ENCODE measurements around the gene TLR3. TPM values are rescaled to one million over a fixed set of nuclear protein-coding genes. Genes with fewer than 3 reads are reported as not detected.

TLR3 gene
- total and polyA plus RNA-seq, 10 of the 15 experiments (the other 5 are each of a cell fraction or from before 2014, with no cell fraction given): under 0.01 to 0.05 (median 0.03) TPM; not detected in 7

- BruUV-seq (replicated peaks): no TSS peak
- Histone ChIP-seq H3K4me1 (ENCODE audit: control insufficient read depth, insufficient read depth, low read length) (peaks cover 3% of the 10 kb centered on the region; the same call in 1 of the 2 replicates), H3K27me3 (replicated peaks in 1 of 2; ENCODE audit: control insufficient read depth in 2 of 2, insufficient read depth in 2 of 2, low read length in 1 of 2) (peaks cover 2 to 10% of the 10 kb centered on the region in 2 experiments), H3K27ac (ENCODE audit: control insufficient read depth, insufficient read depth) (no peak overlapping the region), H3K9ac (ENCODE audit: control insufficient read depth, insufficient read depth, low read length) (no peak overlapping the region), H4K20me1 (ENCODE audit: control insufficient read depth, insufficient read depth) (no peaks in the 10 kb centered on the region; the same call in 1 of the 2 replicates), H2AFZ (ENCODE audit: control insufficient read depth, low read depth, low read length) (no peak overlapping the region), H3K4me2 (ENCODE audit: control insufficient read depth, insufficient read depth) (no peak overlapping the region), H3K36me3 (ENCODE audit: control insufficient read depth in 2 of 2, insufficient read depth in 2 of 2, low read length in 1 of 2) (no peaks in the 10 kb centered on the region), H3K9me3 (replicated peaks; ENCODE audit: control insufficient read depth, insufficient read depth, low read length) (no peaks in the 10 kb centered on the region), H3K4me3 (no peak overlapping the region), H3K79me2 (ENCODE audit: control insufficient read depth, insufficient read depth, low read length) (no peaks in the 10 kb centered on the region)
- DNase-seq (ENCODE audit: low read depth, low spot score) (no peak), FAIRE-seq (no peak), ATAC-seq (no peak)
- ChIA-PET RAD21 (ENCODE audit: unreplicated experiment) (no interaction called here), CTCF (no interaction called here), SMC1A (ENCODE audit: uncharacterized antibody, unreplicated experiment) (no interaction called here), POLR2A (no interaction called here)
- in situ Hi-C loops (cut with MboI): no loop called here
- WGBS (ENCODE audit: insufficient coverage, insufficient replicate concordance, low lambda C conversion rate, missing lambda C conversion rate): 76% methylated on average over 10 of the region's 12 CpGs
- TF ChIP-seq, protein P1, sequence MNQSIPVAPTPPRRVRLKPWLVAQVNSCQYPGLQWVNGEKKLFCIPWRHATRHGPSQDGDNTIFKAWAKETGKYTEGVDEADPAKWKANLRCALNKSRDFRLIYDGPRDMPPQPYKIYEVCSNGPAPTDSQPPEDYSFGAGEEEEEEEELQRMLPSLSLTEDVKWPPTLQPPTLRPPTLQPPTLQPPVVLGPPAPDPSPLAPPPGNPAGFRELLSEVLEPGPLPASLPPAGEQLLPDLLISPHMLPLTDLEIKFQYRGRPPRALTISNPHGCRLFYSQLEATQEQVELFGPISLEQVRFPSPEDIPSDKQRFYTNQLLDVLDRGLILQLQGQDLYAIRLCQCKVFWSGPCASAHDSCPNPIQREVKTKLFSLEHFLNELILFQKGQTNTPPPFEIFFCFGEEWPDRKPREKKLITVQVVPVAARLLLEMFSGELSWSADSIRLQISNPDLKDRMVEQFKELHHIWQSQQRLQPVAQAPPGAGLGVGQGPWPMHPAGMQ (IDR thresholded peaks at IDR 0.05; ENCODE audit: borderline replicate concordance): no peak
- TF ChIP-seq ATF7 (IDR thresholded peaks at IDR 0.05; ENCODE audit: low read depth): no peak
- TF ChIP-seq, protein P2, sequence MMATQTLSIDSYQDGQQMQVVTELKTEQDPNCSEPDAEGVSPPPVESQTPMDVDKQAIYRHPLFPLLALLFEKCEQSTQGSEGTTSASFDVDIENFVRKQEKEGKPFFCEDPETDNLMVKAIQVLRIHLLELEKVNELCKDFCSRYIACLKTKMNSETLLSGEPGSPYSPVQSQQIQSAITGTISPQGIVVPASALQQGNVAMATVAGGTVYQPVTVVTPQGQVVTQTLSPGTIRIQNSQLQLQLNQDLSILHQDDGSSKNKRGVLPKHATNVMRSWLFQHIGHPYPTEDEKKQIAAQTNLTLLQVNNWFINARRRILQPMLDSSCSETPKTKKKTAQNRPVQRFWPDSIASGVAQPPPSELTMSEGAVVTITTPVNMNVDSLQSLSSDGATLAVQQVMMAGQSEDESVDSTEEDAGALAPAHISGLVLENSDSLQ (IDR thresholded peaks at IDR 0.05): no peak
- no peak for TF ChIP-seq SP1 (IDR thresholded peaks at IDR 0.05; ENCODE audit: low read depth, low read length)
- no peak for TF ChIP-seq TCF3 (IDR thresholded peaks at IDR 0.05; ENCODE audit: borderline replicate concordance, insufficient read depth, low read depth, low read length)
- TF ChIP-seq CEBPB (IDR thresholded peaks at IDR 0.05; ENCODE audit: borderline replicate concordance in 1 of 2, low read depth in 2 of 2, low read length in 2 of 2): no peak
- no peak for TF ChIP-seq CREB1 (IDR thresholded peaks at IDR 0.05; ENCODE audit: low read depth)
- TF ChIP-seq BMI1 (IDR thresholded peaks at IDR 0.05; ENCODE audit: borderline replicate concordance): no peak
- no peak for TF ChIP-seq RAD21 (IDR thresholded peaks at IDR 0.05; ENCODE audit: insufficient read depth, low read depth, low read length)
- no peak for TF ChIP-seq E2F8 (IDR thresholded peaks at IDR 0.05; ENCODE audit: low read depth, partially characterized antibody)
- TF ChIP-seq TCF12 (IDR thresholded peaks at IDR 0.05; ENCODE audit: low read depth, low read length): no peak
- no peak for TF ChIP-seq NFYB (IDR thresholded peaks at IDR 0.05; ENCODE audit: insufficient read depth, low read depth, low read length)
- no peak for TF ChIP-seq POLR2A (IDR thresholded peaks at IDR 0.05; ENCODE audit: low read depth, low read length)
- no peak for TF ChIP-seq PBX3 (IDR thresholded peaks at IDR 0.05; ENCODE audit: insufficient replicate concordance, low read depth, low read length)
- no peak for TF ChIP-seq SMC3 (IDR thresholded peaks at IDR 0.05; ENCODE audit: borderline replicate concordance, low read length)
- no peak for TF ChIP-seq GABPA (IDR thresholded peaks at IDR 0.05; ENCODE audit: low read depth)
- no peak for TF ChIP-seq BCL11A (IDR thresholded peaks at IDR 0.05; ENCODE audit: low read depth, low read length)
- intact Hi-C loops (cut with micrococcal nuclease; ENCODE audit: unreplicated experiment): no loop called here
Observed at GRCh38 chr4:186102931-186103330, 34.0 kb downstream of the TLR3 start.
